Adipocyte (in vitro differentiated cells): ENCODE data around the gene DGKD.

ENCODE experiments used
- DNase-seq: peaks from one replicate; pipeline ENCODE4 v3.0.0-alpha.2; 2015; ENCODE audit warnings: low read depth
- H3K27me3 ChIP-seq: replicated peaks from 2 replicates; pipeline ENCODE4 v1.7.0; 2013; ENCODE audit warnings: mild to moderate bottlenecking, low read length, moderate library complexity; ENCODE audit not compliant: control insufficient read depth, insufficient read depth
- H3K36me3 ChIP-seq: 2 replicates; pipeline ENCODE4 v1.7.0; 2013; ENCODE audit warnings: low read length, mild to moderate bottlenecking, moderate library complexity; ENCODE audit not compliant: control insufficient read depth, insufficient read depth, severe bottlenecking
- H3K4me1 ChIP-seq: 2 replicates; pipeline ENCODE4 v1.7.0; 2013; ENCODE audit warnings: mild to moderate bottlenecking, low read length, moderate library complexity; ENCODE audit not compliant: control insufficient read depth, insufficient read depth
- H3K4me3 ChIP-seq: 2 replicates; pipeline ENCODE4 v1.7.0; 2013; ENCODE audit warnings: mild to moderate bottlenecking, low read length, moderate library complexity
- H3K9ac ChIP-seq: 2 replicates; pipeline ENCODE4 v1.7.0; 2013; ENCODE audit warnings: mild to moderate bottlenecking, low read length, moderate library complexity
- H3K9me3 ChIP-seq: 2 replicates; pipeline ENCODE4 v1.7.0; 2013; ENCODE audit warnings: mild to moderate bottlenecking, low read length, moderate library complexity; ENCODE audit not compliant: control insufficient read depth

Gene DGKD

DNA sequence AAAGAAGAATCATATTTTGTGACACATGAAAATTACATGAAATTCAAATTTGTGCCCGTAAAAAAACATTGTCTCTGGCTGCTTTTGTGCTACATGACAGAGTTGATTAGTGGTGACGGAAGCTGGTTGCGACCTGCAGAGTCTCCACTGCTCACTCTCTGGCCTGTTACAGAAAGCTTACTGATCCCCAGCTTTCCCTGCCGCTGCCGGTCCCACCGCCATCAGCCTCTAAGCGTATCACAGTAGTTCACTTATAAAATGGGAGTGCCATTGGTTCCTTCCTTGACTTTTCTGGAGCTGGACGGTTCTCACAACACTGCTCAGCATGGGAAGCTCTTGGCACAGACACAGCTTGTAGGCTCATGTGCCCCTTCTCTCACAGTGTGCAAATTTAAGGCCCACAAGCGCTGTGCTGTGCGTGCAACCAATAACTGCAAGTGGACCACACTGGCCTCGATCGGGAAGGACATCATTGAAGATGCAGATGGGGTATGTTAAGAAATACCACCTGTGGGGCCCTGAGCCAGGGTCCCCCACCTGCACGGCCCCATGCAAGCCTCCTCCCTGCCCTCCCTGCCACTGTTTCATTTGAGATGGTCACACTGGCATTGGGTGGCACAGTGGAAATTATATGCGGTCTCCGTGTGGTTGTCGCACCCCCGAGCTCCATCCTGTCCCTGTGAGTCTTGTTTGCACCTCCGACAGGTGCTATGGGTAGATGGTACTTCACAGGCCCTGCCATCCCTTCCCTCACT is 81.3 kb downstream of the DGKD start:
- Histone ChIP-seq H3K4me1 (peaks cover 8% of the 10 kb centered on the region), H3K4me3 (no peak overlapping the region), H3K9me3 (no peaks in the 10 kb centered on the region), H3K27me3 (no peaks in the 10 kb centered on the region), H3K9ac (no peak overlapping the region), H3K36me3 (peaks cover 11% of the 10 kb centered on the region)
- no peak for DNase-seq

DNA sequence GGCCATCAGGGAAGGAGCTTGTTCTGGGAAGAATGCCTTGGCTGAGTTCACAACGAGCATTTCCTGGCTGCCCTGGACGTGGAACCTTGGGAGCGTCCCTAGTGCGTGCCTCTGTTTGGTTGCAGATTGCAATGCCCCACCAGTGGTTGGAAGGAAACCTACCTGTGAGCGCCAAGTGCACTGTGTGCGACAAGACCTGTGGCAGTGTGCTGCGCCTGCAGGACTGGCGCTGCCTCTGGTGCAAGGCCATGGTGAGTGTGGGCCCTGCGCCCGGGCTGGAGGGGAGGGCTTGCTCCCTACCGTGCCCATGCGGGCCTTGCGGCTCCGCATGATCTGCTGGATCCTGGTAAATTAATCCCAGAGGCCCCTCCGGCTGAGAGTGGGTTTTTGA is 81.9 kb downstream of the DGKD start:
- no peak overlapping the region for H3K4me3 ChIP-seq
- peaks cover 7% of the 10 kb centered on the region for H3K4me1 ChIP-seq
- H3K9ac ChIP-seq, result no peak overlapping the region
- H3K9me3 ChIP-seq, result no peaks in the 10 kb centered on the region
- no peak for DNase-seq
- H3K36me3 ChIP-seq, result peaks cover 11% of the 10 kb centered on the region
- no peaks in the 10 kb centered on the region for H3K27me3 ChIP-seq

DNA sequence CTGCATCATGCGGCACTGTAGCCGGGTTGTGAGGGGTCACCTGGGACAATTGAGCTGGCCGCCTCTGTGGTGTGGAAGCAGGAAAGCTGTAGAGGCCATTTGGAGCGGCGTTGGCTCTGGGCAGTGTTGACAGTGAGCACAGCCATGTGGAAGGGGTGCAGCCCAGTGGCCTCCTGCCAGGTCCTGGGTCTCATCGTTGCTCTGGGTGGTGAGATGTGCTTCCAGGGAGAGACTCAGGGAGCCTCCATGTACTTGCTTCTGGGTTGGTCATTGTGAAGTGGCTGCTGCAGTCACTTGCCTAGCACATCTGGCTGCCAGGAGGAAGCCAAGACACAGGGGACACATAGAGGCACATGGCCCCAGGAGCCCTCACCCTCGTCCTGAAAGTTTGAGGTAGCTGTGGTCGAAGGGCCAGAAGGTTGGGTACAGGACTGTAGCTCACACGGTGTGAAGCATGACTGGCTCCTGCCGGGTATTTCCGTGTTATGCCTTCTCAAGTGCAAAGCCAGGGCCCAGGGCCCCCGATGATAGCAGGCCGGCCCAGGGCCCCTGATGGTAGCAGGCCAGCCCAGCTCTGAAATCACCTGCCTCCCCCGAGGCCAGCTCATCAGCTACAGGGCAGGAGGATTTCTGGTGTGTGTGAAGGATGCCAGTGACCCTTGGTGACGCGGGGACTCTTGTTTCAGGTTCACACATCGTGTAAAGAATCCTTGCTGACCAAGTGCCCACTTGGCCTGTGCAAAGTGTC is 82.6 kb downstream of the DGKD start:
- Histone ChIP-seq H3K4me1 (peaks cover 7% of the 10 kb centered on the region), H3K4me3 (no peak overlapping the region), H3K9me3 (no peaks in the 10 kb centered on the region), H3K9ac (no peak overlapping the region), H3K36me3 (peaks cover 11% of the 10 kb centered on the region), H3K27me3 (no peaks in the 10 kb centered on the region)
- DNase-seq, result no peak

DNA sequence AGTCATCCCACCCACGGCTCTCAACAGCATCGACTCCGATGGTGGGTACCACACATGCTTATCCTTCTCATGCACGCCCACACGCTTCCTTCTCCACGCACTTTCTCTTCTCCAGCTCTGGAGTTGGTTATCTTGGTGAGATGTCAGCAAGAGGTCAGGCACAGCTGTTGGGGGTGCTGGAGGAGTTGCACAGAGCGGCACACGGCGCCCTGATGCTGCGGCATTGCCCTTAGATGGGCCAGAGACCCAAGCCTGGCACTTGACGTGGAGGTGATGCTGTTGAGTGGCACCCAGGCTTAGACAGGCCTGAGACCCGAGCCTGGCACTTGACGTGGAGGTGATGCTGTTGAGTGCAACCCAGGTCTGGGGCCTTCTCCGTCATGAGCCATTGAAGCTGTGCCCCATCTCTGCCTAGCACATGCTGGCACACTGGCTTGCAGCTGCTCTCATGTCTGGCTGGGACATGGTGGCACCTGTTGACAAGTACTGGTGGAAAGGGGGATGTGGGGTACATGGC is 83.2 kb downstream of the DGKD start:
- Histone ChIP-seq H3K9me3 (no peaks in the 10 kb centered on the region), H3K36me3 (peaks cover 11% of the 10 kb centered on the region), H3K27me3 (no peaks in the 10 kb centered on the region), H3K4me1 (peaks cover 7% of the 10 kb centered on the region), H3K4me3 (no peak overlapping the region), H3K9ac (no peak overlapping the region)
- DNase-seq, result no peak

DNA sequence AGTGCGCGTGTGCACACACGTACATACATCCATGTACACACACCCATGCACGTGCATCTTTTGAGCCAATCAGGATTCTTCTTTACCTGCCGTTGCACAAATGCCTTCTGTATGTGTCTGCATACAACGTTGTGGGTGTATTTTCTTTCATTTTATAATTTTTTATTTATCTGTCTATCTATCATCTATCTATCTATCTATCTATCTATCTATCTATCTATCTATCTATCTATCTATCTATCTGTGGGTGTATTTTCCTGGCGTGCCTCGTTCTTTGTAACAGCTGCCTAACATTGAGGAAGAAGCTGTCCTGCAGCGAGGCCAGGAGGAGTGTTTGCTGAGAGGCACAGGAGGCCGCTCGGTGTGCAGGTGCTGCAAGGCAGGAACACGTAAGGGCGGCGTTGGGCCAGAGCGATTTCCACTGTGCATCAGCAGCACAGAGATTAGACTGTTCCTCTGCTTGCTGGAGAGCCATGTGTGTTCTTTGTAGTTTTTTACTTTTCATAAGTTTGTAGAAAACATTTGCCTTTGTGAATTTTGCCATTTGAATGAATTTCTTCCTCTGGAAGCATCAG is 84.4 kb downstream of the DGKD start:
- no peak overlapping the region for H3K4me3 ChIP-seq
- peaks cover 7% of the 10 kb centered on the region for H3K4me1 ChIP-seq
- DNase-seq, result no peak
- peaks cover 11% of the 10 kb centered on the region for H3K36me3 ChIP-seq
- no peak overlapping the region for H3K9ac ChIP-seq
- H3K9me3 ChIP-seq, result no peaks in the 10 kb centered on the region
- no peaks in the 10 kb centered on the region for H3K27me3 ChIP-seq

DNA sequence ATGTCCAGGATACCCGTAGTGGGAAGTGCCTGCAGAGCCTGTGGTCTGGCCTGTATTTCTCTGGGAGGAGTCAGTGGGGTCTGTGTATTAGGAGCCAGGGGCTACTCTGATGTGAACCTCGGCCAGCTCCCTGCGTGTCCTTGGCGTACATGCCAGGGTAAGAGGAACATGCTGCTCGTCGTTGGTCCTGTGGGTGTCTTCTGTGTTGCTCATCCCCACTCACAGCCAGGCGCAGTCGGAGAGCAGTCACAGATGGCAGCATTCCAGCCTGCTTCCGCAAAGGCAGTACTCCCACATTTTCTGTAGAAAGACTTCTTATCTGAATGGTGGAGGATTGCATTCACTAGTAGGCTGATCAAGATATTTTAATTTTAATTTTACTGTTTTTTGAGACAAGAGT is 84.9 kb downstream of the DGKD start:
- peaks cover 7% of the 10 kb centered on the region for H3K4me1 ChIP-seq
- no peaks in the 10 kb centered on the region for H3K9me3 ChIP-seq
- H3K4me3 ChIP-seq, result no peak overlapping the region
- no peak for DNase-seq
- H3K27me3 ChIP-seq, result no peaks in the 10 kb centered on the region
- peaks cover 11% of the 10 kb centered on the region for H3K36me3 ChIP-seq
- H3K9ac ChIP-seq, result no peak overlapping the region

DNA sequence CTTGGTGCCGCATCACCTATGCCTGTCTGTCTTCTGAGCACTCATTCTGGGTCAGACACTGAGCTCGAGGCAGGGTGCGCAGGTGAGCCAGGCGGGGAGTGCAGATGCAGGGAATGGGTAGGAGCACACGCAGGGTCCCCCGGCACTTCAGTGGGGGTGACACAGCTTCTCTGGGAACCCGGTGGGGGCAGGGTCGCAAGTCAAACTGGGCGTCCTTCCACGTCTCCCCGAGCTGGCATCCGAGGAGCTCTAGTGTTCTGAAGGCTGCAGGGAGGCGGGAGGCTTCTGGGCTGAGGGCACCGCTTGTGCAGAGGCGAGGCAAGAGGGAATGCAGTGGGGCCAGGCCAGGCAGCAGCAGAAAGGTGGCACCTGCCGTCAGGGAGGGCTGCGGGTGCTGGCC is 86.0 kb downstream of the DGKD start:
- H3K9ac ChIP-seq, result no peak overlapping the region
- H3K36me3 ChIP-seq, result peaks cover 11% of the 10 kb centered on the region
- peaks cover 7% of the 10 kb centered on the region for H3K4me1 ChIP-seq
- H3K27me3 ChIP-seq, result no peaks in the 10 kb centered on the region
- no peaks in the 10 kb centered on the region for H3K9me3 ChIP-seq
- no peak overlapping the region for H3K4me3 ChIP-seq
- DNase-seq, result no peak

DNA sequence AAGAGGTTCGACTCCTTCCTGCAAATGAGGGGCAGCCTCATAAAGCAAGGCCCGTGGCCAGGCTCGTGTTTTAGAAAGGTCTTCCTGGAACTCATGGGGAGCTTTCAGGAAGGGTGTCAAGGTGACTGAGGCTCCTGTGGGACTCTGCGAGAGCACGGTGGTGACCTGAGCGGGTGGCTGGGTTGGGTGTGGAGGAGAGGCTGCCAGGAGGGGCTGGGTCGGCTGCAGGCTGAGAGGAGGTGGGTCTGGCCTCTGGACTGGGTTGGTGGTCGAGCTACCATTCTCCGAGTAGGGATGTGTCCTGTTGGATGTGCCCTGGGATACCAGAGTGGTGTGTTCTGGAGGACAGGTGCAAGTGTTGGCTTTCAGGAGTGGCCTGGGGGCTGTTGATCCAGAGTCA is 86.4 kb downstream of the DGKD start:
- no peak overlapping the region for H3K9ac ChIP-seq
- H3K4me1 ChIP-seq, result peaks cover 7% of the 10 kb centered on the region
- H3K36me3 ChIP-seq, result peaks cover 9% of the 10 kb centered on the region
- H3K4me3 ChIP-seq, result no peak overlapping the region
- no peak for DNase-seq
- no peaks in the 10 kb centered on the region for H3K27me3 ChIP-seq
- H3K9me3 ChIP-seq, result no peaks in the 10 kb centered on the region

DNA sequence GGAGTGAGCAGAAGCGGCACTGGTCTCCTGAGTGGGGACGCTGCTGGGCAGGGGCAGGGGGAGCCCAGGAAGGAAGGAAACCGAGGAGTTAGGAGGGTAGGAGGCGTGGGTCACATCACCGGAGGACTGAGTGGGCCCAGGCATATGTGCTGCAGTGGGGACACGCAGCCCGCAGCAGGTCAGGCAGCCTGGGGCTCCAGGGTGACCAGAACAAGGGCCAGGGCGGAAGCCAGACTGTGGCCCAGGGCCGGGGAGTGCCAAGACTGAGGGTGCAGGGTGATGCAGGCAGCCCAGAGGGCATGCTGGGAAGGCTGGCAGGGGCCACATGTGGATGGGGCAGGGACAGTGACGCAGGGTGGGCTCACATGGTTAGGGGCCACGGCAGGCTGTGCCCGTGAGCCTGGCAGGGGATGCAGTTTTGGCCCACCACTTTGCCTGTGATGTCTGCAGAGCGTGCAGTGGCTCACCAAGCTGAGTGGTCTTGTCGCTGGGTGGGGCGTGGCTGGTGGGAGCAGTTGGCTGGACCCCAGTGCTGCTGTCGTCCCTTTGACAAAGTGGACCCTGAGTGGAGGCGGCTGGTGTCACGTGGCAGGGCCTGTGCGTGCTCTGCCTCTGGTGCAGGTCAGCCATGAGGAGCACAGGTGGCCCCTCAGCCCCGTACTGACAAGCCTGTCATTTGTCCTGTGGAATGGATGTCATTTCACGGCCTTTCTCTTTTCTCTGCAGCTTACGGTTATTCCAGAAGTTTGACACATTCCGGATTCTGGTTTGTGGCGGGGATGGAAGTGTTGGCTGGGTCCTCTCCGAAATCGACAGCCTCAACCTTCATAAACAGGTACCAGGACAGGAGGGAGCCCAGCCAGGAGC is 87.1 kb downstream of the DGKD start:
- Histone ChIP-seq H3K27me3 (no peaks in the 10 kb centered on the region), H3K36me3 (peaks cover 3% of the 10 kb centered on the region), H3K4me1 (peaks cover 14% of the 10 kb centered on the region), H3K9ac (no peak overlapping the region), H3K4me3 (no peak overlapping the region), H3K9me3 (no peaks in the 10 kb centered on the region)
- no peak for DNase-seq

DNA sequence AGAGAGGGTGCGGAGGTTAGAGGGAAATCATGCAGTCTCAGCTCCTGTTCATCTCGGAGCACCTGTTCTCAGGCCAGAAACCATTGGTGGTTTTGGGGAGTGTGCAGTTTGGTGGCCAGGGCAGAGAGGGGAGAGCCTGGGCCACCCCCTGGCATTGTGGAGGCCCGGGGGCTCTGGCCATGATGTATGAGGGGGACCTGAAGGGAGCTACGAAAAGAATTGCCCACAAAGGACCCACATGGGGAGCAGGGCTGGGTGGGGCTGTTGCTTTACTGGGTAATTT is 87.7 kb downstream of the DGKD start:
- H3K4me1 ChIP-seq, result peaks cover 17% of the 10 kb centered on the region
- H3K4me3 ChIP-seq, result no peak overlapping the region
- DNase-seq, result no peak
- H3K27me3 ChIP-seq, result no peaks in the 10 kb centered on the region
- no peak overlapping the region for H3K9ac ChIP-seq
- peaks cover 3% of the 10 kb centered on the region for H3K36me3 ChIP-seq
- no peaks in the 10 kb centered on the region for H3K9me3 ChIP-seq
